ENCODE data around the gene PMM1. TPM values are rescaled to one million over a fixed set of nuclear protein-coding genes. Genes with fewer than 3 reads are reported as not detected.

Gene PMM1
- total RNA-seq, 1 experiment from 2014 or later, result 26.8 TPM

DNA sequence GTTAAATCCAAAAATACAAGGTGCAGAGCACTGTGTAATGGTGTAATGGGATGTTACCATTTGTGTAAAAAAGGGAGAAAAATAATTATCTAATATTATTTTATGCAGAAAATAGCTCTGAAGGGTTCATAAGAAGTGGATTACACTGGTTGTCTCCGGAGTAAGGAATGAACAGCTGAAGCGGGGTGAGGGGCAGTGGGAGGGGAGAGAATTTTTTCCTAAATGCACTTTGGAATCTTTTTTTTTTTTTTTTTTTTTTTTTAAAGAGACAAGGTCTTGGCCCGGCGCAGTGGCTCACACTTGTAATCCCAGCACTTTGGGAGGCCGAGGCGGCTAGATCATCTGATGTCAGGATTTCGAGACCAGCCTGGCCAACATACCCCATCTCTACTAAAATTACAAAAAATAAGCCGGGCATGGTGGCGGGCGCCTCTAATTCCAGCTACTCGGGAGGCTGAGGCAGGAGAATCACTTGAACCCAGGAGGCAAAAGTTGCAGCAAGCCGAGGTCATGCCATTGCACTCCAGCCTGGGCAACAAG lies 38.6 kb downstream of the PMM1 start:
- DNase-seq (ENCODE audit: low spot score), result no peak
- ChIA-PET CTCF (interaction anchor here (0.6 kb wide), 1 partner anchor 598 kb away, joined by 14 read pairs; no protein-coding TSS in a partner anchor), POLR2A (ENCODE audit: low non-redundant PET) (no interaction called here)
- Histone ChIP-seq H3K4me3 (ENCODE audit: low read depth, low read length, poor library complexity, severe bottlenecking) (no peak overlapping the region), H3K36me3 (ENCODE audit: insufficient read depth, low read length, poor library complexity, severe bottlenecking) (no peaks in the 10 kb centered on the region), H3K4me1 (ENCODE audit: insufficient read depth, low read length, poor library complexity, severe bottlenecking) (no peaks in the 10 kb centered on the region), H3K27me3 (replicated peaks; ENCODE audit: insufficient read depth, low read depth, low read length, poor library complexity) (no peaks in the 10 kb centered on the region), H3K9me3 (ENCODE audit: low read depth, low read length, poor library complexity, severe bottlenecking) (no peaks in the 10 kb centered on the region), H3K27ac (ENCODE audit: low read depth, low read length, poor library complexity, severe bottlenecking) (no peak overlapping the region)
- TF ChIP-seq, protein P1, sequence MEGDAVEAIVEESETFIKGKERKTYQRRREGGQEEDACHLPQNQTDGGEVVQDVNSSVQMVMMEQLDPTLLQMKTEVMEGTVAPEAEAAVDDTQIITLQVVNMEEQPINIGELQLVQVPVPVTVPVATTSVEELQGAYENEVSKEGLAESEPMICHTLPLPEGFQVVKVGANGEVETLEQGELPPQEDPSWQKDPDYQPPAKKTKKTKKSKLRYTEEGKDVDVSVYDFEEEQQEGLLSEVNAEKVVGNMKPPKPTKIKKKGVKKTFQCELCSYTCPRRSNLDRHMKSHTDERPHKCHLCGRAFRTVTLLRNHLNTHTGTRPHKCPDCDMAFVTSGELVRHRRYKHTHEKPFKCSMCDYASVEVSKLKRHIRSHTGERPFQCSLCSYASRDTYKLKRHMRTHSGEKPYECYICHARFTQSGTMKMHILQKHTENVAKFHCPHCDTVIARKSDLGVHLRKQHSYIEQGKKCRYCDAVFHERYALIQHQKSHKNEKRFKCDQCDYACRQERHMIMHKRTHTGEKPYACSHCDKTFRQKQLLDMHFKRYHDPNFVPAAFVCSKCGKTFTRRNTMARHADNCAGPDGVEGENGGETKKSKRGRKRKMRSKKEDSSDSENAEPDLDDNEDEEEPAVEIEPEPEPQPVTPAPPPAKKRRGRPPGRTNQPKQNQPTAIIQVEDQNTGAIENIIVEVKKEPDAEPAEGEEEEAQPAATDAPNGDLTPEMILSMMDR (conservative IDR thresholded peaks at IDR 0.05; ENCODE audit: low read depth, low read length), result no peak
- TF ChIP-seq EZH2 (IDR thresholded peaks at IDR 0.05; ENCODE audit: borderline replicate concordance, low read depth, low read length, poor library complexity, severe bottlenecking), result no peak
- intact Hi-C loops (cut with micrococcal nuclease; ENCODE audit: unreplicated experiment), result no loop called here
- BruUV-seq (replicated peaks), result no TSS peak

DNA sequence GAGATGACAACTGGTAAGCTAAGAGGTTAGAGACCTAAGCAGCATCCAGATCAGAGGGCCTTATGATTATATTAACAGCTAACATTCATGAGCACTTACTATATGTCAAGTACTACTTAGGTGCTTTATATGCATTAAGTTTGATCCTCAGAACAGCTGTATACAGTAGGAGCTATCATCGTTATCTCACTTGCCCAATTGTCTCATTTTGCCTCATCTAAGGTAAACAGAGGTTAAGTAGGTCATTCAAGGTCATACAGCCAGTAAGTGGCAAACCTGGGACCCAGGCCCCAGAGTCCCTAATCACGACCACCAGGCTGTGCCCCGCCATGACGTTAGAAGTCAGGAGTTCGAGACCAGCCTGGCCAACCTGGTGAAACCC lies 40.8 kb downstream of the PMM1 start:
- Histone ChIP-seq H3K27ac (ENCODE audit: low read depth, low read length, poor library complexity, severe bottlenecking) (no peak overlapping the region), H3K27me3 (replicated peaks; ENCODE audit: insufficient read depth, low read depth, low read length, poor library complexity) (no peaks in the 10 kb centered on the region), H3K4me3 (ENCODE audit: low read depth, low read length, poor library complexity, severe bottlenecking) (no peak overlapping the region), H3K4me1 (ENCODE audit: insufficient read depth, low read length, poor library complexity, severe bottlenecking) (peaks cover 8% of the 10 kb centered on the region), H3K36me3 (ENCODE audit: insufficient read depth, low read length, poor library complexity, severe bottlenecking) (no peaks in the 10 kb centered on the region), H3K9me3 (ENCODE audit: low read depth, low read length, poor library complexity, severe bottlenecking) (no peaks in the 10 kb centered on the region)
- intact Hi-C loops (cut with micrococcal nuclease; ENCODE audit: unreplicated experiment), result no loop called here
- no TSS peak for BruUV-seq (replicated peaks)
- POLR2A ChIA-PET (ENCODE audit: low non-redundant PET), result no interaction called here
- TF ChIP-seq EZH2 (IDR thresholded peaks at IDR 0.05; ENCODE audit: borderline replicate concordance, low read depth, low read length, poor library complexity, severe bottlenecking), result no peak
- TF ChIP-seq, protein P1 (conservative IDR thresholded peaks at IDR 0.05; ENCODE audit: low read depth, low read length), result no peak
- CTCF ChIA-PET, result interaction anchor here (0.6 kb wide), 1 partner anchor 79 kb away, joined by 5 read pairs; no protein-coding TSS in a partner anchor
- DNase-seq (ENCODE audit: low spot score), result no peak

DNA sequence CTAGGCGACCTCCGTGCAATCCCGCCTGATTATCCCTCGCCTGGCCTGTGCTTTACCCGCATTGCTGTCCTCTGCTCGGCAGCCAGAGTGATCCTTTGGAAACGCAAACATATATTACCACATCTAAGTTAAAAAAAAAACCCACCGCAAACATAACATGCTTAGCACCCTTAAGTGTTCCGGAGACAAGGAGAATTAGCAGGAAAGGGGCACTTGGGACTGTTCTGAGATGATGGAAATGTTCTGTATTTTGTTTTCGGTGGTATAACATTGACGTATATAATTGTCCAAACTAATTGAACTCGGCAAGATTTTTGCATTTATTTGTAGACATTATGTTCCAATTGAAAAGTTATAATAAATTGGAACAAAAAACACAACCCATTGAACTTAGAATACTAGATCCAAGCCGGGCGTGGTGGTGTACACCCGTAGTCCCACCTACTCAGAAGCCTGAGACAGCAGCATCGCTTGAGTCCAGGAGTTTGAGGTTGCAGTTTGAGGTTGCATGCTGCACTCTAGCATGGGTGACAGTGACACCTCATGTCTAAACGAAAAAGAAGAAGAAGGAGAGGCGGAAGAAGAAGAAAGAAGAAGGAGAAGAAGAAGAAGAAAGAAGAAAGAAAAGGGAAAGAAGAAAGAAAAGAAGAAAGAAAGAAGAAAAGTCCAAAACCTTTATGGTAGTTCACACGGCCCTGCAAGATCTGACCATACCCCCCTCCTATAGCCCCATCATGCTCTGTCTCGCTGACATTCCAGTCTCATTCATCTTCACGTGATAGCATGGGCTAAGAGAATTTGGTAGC lies 44.8 kb downstream of the PMM1 start:
- H3K27me3 ChIP-seq (replicated peaks; ENCODE audit: insufficient read depth, low read depth, low read length, poor library complexity), result no peaks in the 10 kb centered on the region
- peaks cover 8% of the 10 kb centered on the region for H3K4me1 ChIP-seq (ENCODE audit: insufficient read depth, low read length, poor library complexity, severe bottlenecking)
- BruUV-seq (replicated peaks), result no TSS peak
- ChIA-PET POLR2A (ENCODE audit: low non-redundant PET) (no interaction called here), CTCF (no interaction called here)
- intact Hi-C loops (cut with micrococcal nuclease; ENCODE audit: unreplicated experiment), result loop anchor here (5.0 kb wide), 1 partner anchor 52 kb away; no protein-coding TSS in a partner anchor
- H3K27ac ChIP-seq (ENCODE audit: low read depth, low read length, poor library complexity, severe bottlenecking), result peak overlapping the region; percentile 57
- peaks cover 8% of the 10 kb centered on the region for H3K36me3 ChIP-seq (ENCODE audit: insufficient read depth, low read length, poor library complexity, severe bottlenecking)
- DNase-seq (ENCODE audit: low spot score), result no peak
- H3K9me3 ChIP-seq (ENCODE audit: low read depth, low read length, poor library complexity, severe bottlenecking), result no peaks in the 10 kb centered on the region
- peak overlapping the region; percentile 98 for H3K4me3 ChIP-seq (ENCODE audit: low read depth, low read length, poor library complexity, severe bottlenecking)
- no peak for TF ChIP-seq EZH2 (IDR thresholded peaks at IDR 0.05; ENCODE audit: borderline replicate concordance, low read depth, low read length, poor library complexity, severe bottlenecking)
- TF ChIP-seq, protein P1 (conservative IDR thresholded peaks at IDR 0.05; ENCODE audit: low read depth, low read length), result no peak
